Cardiac fibroblast (primary cell): ENCODE measurements around the gene MX1.

Source experiments
- DNase-seq, 2 donors: peaks; one replicate each; pipeline versions ENCODE4 v3.0.0 to v3.0.0-alpha.2; 2010; ENCODE audit warnings: low read depth in 2 of 2
- H3K4me3 ChIP-seq, 2 donors: replicated peaks in 1 of 2; 1 replicate in 1 of 2; 2 replicates in 1 of 2; pipeline ENCODE4 v1.5.1; 2011; ENCODE audit warnings: low read depth in 2 of 2, low read length in 2 of 2, mild to moderate bottlenecking in 2 of 2, moderate library complexity in 1 of 2
- CTCF ChIP-seq: IDR thresholded peaks from one replicate; pipeline ENCODE4 v1.5.1; 2011; ENCODE audit warnings: low read depth, mild to moderate bottlenecking, low read length, inconsistent platforms

Gene MX1

DNA sequence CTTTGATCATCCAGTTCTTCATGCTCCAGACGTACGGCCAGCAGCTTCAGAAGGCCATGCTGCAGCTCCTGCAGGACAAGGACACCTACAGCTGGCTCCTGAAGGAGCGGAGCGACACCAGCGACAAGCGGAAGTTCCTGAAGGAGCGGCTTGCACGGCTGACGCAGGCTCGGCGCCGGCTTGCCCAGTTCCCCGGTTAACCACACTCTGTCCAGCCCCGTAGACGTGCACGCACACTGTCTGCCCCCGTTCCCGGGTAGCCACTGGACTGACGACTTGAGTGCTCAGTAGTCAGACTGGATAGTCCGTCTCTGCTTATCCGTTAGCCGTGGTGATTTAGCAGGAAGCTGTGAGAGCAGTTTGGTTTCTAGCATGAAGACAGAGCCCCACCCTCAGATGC, 32.5 kb downstream of the MX1 start:
- DNase-seq: no peak
- H3K4me3 ChIP-seq: no peak overlapping the region
- TF ChIP-seq CTCF: no peak

GRCh38 chr21:41459884-41460534, 34.0 kb downstream of the MX1 start:
- TF ChIP-seq CTCF: no peak
- H3K4me3 ChIP-seq: no peak overlapping the region
- no peak for DNase-seq

DNA sequence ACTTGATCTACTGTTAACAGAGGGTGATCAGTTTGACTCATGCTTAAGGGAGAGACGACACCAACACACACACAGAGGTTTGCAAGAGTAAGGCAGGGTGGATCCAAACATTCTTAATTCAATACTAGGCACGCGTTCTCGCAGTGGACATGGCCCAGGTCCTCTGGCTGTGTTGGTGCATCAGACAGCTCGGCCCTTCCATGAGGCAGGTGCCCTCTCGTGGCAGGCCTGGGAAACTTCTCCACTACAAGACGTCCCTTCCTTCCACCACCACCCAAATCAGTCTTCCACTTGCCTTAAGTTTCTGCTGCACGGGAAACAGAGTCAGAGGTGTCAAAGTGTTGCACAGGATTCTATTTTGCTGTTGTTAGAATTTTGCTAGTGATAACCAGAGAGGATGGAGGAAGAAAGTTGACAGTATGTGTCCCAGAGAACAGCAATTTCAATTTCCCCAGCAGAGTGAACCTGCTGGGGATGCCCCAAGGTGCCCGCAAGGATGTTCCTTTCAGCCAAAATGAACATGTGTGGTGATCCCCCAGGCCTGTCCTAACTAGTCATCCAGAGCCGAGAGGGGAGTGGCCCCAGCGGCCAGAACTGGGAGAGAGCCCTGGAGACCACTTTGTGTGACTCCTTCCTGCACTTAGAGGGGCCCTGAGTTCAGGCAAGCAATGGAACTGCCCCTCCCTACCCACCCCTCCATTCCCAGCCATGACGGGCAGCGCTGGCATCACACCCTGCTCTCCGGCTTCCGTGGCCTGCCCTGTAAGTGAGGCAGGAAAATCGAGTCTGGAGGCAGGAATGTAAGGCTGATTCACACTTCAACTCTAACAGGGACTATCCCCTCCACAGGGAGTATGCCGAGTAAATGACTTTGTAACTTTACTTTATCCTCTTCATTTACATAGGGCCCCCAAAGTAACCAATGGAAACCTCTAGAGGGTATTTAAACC, 34.8 kb downstream of the MX1 start:
- peak; percentile 89 for TF ChIP-seq CTCF
- no peak overlapping the region for H3K4me3 ChIP-seq

GRCh38 chr21:41465176-41465781, 39.2 kb downstream of the MX1 start:
- no peak overlapping the region for H3K4me3 ChIP-seq
- DNase-seq: no peak
- no peak for TF ChIP-seq CTCF

More for the DNA sequence above, 34.8 kb downstream of the MX1 start:
- DNase-seq: peak; percentile 79 to 87

DNA sequence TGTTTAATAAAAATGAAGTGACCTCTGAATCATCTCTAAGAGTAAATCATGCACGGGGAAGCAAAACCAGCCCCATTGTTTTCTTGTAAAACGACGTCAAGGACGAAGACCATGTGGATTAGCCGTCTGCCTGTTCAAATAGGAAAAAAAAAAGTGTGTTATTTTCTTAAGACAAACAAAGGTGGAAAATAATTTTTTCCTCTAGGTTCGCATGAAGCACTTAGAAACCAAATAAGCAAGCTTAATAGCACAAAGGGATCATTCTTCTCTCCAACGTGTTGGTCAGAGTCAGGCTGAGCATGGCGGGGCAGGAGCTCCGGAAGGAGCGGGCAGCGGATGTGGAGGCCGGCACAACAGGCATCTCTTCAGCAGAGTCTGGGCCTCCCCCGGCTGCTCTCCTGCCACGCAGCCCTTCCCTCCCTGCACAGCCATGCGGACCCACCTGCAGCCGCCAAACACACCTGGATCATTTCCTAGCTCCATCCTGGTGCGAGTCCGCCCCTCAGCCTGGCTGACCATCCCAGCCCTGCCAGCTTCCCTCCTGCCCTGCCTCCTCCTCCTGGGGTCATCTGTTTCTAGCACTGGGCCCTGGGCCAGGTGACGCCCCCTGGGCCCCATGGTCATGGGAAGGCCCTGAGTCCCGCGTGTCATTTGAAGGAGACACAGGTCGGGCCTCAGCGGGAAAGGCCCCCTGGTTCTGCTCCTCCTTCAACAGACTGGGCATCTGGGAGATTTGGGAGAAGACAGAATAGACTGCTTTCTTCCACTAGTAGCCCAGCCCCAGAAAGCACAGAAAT, 40.2 kb downstream of the MX1 start:
- no peak for TF ChIP-seq CTCF
- no peak overlapping the region for H3K4me3 ChIP-seq
- no peak for DNase-seq

- H3K4me3 ChIP-seq: no peak overlapping the region
- DNase-seq: no peak
- no peak for TF ChIP-seq CTCF
Observed at GRCh38 chr21:41470054-41470453, 44.0 kb downstream of the MX1 start.
